HCT116 (cell line): Measurements from ENCODE around the gene SRPK3. TPM values are rescaled to one million over a fixed set of nuclear protein-coding genes. Genes with fewer than 3 reads are reported as not detected.
A peak's percentile ranks its signal among the peaks of the same experiment; 100 is the strongest.

Source experiments
- ATAC-seq: fragments of 200-7000 bp; cut with Tn5 transposase; 2 replicates; pipeline ENCODE4 v1.9.1; 2020; ENCODE audit warnings: mild to moderate bottlenecking, moderate library complexity
- BruUV-seq: library from RNA; stranded (reverse); fragments of 400-500 nt; replicated peaks from 2 replicates; lab custom pipeline; 2021; lab: Mats Ljungman, UMichigan
- CTCF ChIA-PET: fragments of 300-600 bp; sonication (Branson Sonifier 250); formaldehyde crosslinking; loops from one replicate; lab custom pipeline; 2021; ENCODE audit warnings: antibody characterized with exemption; lab: Charles Lee
- POLR2A ChIA-PET: fragments of 300-600, 350-600 bp; sonication (Branson Sonifier 250); formaldehyde crosslinking; loops from one replicate; lab custom pipeline; 2021; ENCODE audit warnings: antibody characterized with exemption; lab: Charles Lee
- RAD21 ChIA-PET, 2 experiments: fragments of 300-600 bp; sonication (Branson Sonifier 250); formaldehyde crosslinking; loops; one replicate each; lab custom pipeline; 2023; ENCODE audit warnings: low total read pairs in 2 of 2; ENCODE audit not compliant: uncharacterized antibody in 2 of 2, unreplicated experiment in 2 of 2, low non-redundant PET in 1 of 2; lab: Charles Lee
- DNase-seq: peaks from one replicate; pipeline ENCODE4 v3.0.0-alpha.2; 2010; ENCODE audit warnings: low read depth, low spot score
- H2AFZ ChIP-seq: fragments of 200-600 bp; shearing (Covaris generic), sonication (generic); 2 replicates; pipeline ENCODE4 v1.6.1; 2017; ENCODE audit warnings: low read depth, mixed run types, mixed read lengths, antibody characterized with exemption, low read length; ENCODE audit not compliant: poor library complexity, severe bottlenecking
- H3K27ac ChIP-seq: 2 replicates; pipeline ENCODE4 v1.5.1; 2012; ENCODE audit warnings: low read depth, low read length
- H3K27me3 ChIP-seq: fragments of 200-600 bp; sonication (generic); 2 replicates; pipeline ENCODE4 v1.6.1; 2016; ENCODE audit warnings: mixed run types, low read length, mixed read lengths; ENCODE audit not compliant: insufficient read depth
- H3K36me3 ChIP-seq, 2 experiments: fragments of 200-500 bp in 1 of 2; fragments of 200-600 bp in 1 of 2; sonication (Bioruptor generic) in 1 of 2; sonication (generic) in 1 of 2; 2 replicates each; pipeline versions ENCODE4 v1.5.1 to v1.6.1; 2014 to 2016; ENCODE audit warnings: low read length in 2 of 2, inconsistent platforms in 1 of 2, mixed read lengths in 1 of 2, mixed run types in 1 of 2; ENCODE audit not compliant: insufficient read depth in 2 of 2, control insufficient read depth in 1 of 2
- H3K4me1 ChIP-seq, 2 experiments: fragments of 200-600 bp in 1 of 2; sonication (generic) in 1 of 2; 2 replicates each; pipeline versions ENCODE4 v1.5.1 to v1.6.1; 2012 to 2017; ENCODE audit warnings: low read length in 2 of 2, inconsistent platforms in 1 of 2, mild to moderate bottlenecking in 1 of 2, mixed read lengths in 1 of 2, mixed run types in 1 of 2, moderate library complexity in 1 of 2; ENCODE audit not compliant: insufficient read depth in 2 of 2, control insufficient read depth in 1 of 2
- H3K4me2 ChIP-seq: fragments of 200-600 bp; sonication (generic); 2 replicates; pipeline ENCODE4 v1.6.1; 2017; ENCODE audit warnings: mixed run types, low read length, mixed read lengths
- H3K4me3 ChIP-seq, 2 experiments: fragments of 200-600 bp in 1 of 2; sonication (generic) in 1 of 2; replicated peaks in 1 of 2; 2 replicates each; pipeline ENCODE4 v1.5.1; 2011 to 2016; ENCODE audit warnings: low read length in 2 of 2, control low read depth in 1 of 2, low read depth in 1 of 2, mild to moderate bottlenecking in 1 of 2, mixed read lengths in 1 of 2, mixed run types in 1 of 2
- H3K79me2 ChIP-seq: fragments of 200-600 bp; sonication (generic); 2 replicates; pipeline ENCODE4 v1.6.1; 2017; ENCODE audit warnings: mild to moderate bottlenecking, mixed run types, low read length, moderate library complexity, mixed read lengths; ENCODE audit not compliant: insufficient read depth
- H3K9ac ChIP-seq: fragments of 200-600 bp; sonication (generic); 2 replicates; pipeline ENCODE4 v1.6.1; 2016; ENCODE audit warnings: low read length, mixed read lengths
- H3K9me2 ChIP-seq: fragments of 200-600 bp; sonication (generic), shearing (Covaris generic); 2 replicates; pipeline ENCODE4 v1.6.1; 2017; ENCODE audit warnings: mixed run types, mild to moderate bottlenecking, moderate library complexity; ENCODE audit not compliant: insufficient read depth
- H3K9me3 ChIP-seq, 2 experiments: fragments of 200-500 bp in 1 of 2; fragments of 200-600 bp in 1 of 2; sonication (Bioruptor generic) in 1 of 2; sonication (generic) in 1 of 2; 2 replicates each; pipeline ENCODE4 v1.6.1; 2014 to 2017; ENCODE audit warnings: low read length in 2 of 2, mixed read lengths in 2 of 2, inconsistent platforms in 1 of 2, low read depth in 1 of 2, mild to moderate bottlenecking in 1 of 2, mixed run types in 1 of 2, moderate library complexity in 1 of 2; ENCODE audit not compliant: control insufficient read depth in 1 of 2, insufficient read depth in 1 of 2
- H4K20me1 ChIP-seq: fragments of 200-600 bp; sonication (generic), shearing (Covaris generic); 2 replicates; pipeline ENCODE4 v1.6.1; 2017; ENCODE audit warnings: mixed run types, mild to moderate bottlenecking, moderate library complexity; ENCODE audit not compliant: insufficient read depth
- CBX3 ChIP-seq: IDR thresholded peaks from 2 replicates; pipeline ENCODE4 v1.6.1; 2012; ENCODE audit warnings: low read depth
- CTCF ChIP-seq, 3 experiments: fragments of 200-600 bp in 1 of 3; sonication (generic) in 1 of 3; IDR thresholded peaks in 2 of 3; conservative IDR thresholded peaks in 1 of 3; 2 replicates each; pipeline ENCODE4 v1.5.1; 2012 to 2017; ENCODE audit warnings: low read depth in 2 of 3, low read length in 2 of 3, antibody characterized with exemption in 1 of 3, borderline replicate concordance in 1 of 3, control low read depth in 1 of 3, mild to moderate bottlenecking in 1 of 3, mixed read lengths in 1 of 3, mixed run types in 1 of 3, moderate library complexity in 1 of 3; ENCODE audit not compliant: insufficient read depth in 1 of 3
- EGR1 ChIP-seq: IDR thresholded peaks from 2 replicates; pipeline ENCODE4 v1.6.1; 2012; ENCODE audit warnings: low read depth
- FOSL1 ChIP-seq: IDR thresholded peaks from 2 replicates; pipeline ENCODE4 v1.6.1; 2012; ENCODE audit warnings: low read depth
- MAX ChIP-seq: IDR thresholded peaks from 2 replicates; pipeline ENCODE4 v1.6.1; 2012
- POLR2A ChIP-seq: IDR thresholded peaks from 2 replicates; pipeline ENCODE4 v1.7.0; 2011; ENCODE audit warnings: borderline replicate concordance; ENCODE audit not compliant: insufficient read depth, insufficient read length; ENCODE audit errors: extremely low read depth
- POLR2AphosphoS5 ChIP-seq: IDR thresholded peaks from 2 replicates; pipeline ENCODE4 v1.6.1; 2011; ENCODE audit warnings: mild to moderate bottlenecking, low read depth, low read length, moderate library complexity
- SIN3A ChIP-seq: IDR thresholded peaks from 2 replicates; pipeline ENCODE4 v1.6.1; 2012; ENCODE audit warnings: low read depth
- SRF ChIP-seq: IDR thresholded peaks from 2 replicates; pipeline ENCODE4 v1.6.1; 2012; ENCODE audit warnings: low read depth
- TCF7L2 ChIP-seq: IDR thresholded peaks from 2 replicates; pipeline ENCODE4 v1.7.0; 2011; ENCODE audit warnings: borderline replicate concordance, inconsistent platforms; ENCODE audit not compliant: insufficient read depth, insufficient read length; ENCODE audit errors: extremely low read depth
- YY1 ChIP-seq: IDR thresholded peaks from 2 replicates; pipeline ENCODE4 v1.6.1; 2011; ENCODE audit warnings: low read length, low read depth, moderate library complexity, mild to moderate bottlenecking; ENCODE audit not compliant: insufficient replicate concordance; ENCODE audit errors: extremely low read depth
- ZBTB33 ChIP-seq: IDR thresholded peaks from 2 replicates; pipeline ENCODE4 v1.6.1; 2011; ENCODE audit warnings: mild to moderate bottlenecking, low read length, moderate library complexity; ENCODE audit not compliant: insufficient replicate concordance; ENCODE audit errors: extremely low read depth
- ZFX ChIP-seq: fragments of 450-650 bp; IDR thresholded peaks from 2 replicates; pipeline ENCODE4 v1.6.1; 2017
- intact Hi-C: fragments of 100-400 bp; cut with micrococcal nuclease; formaldehyde crosslinking; loops from 2 replicates; pipeline ENCODE4 v1.10.0; 2022
- total RNA-seq: library from RNA; stranded (reverse); gene quantifications from one replicate; pipeline ENCODE4 v1.2.1, GENCODE V29; 2021; ENCODE audit not compliant: unreplicated experiment

Gene SRPK3
- total RNA-seq, 1 experiment from 2014 or later = not detected

GRCh38 chrX:153763298-153763932 lies 17.4 kb upstream of the SRPK3 start:
- no TSS peak for BruUV-seq
- RAD21 ChIA-PET = interaction anchor here in 1 of 2 experiments (0.6 kb wide), 1 partner anchor 71 kb away, joined by 4 read pairs; no protein-coding TSS in a partner anchor

More at GRCh38 chrX:153763298-153763932, 17.4 kb upstream of the SRPK3 start:
- Histone ChIP-seq H3K4me1 (peaks cover 0 to 10% of the 10 kb centered on the region in 2 experiments; a peak in 2 of 4 replicates), H3K9me2 (no peaks in the 10 kb centered on the region), H2AFZ (no peak overlapping the region), H3K27me3 (no peaks in the 10 kb centered on the region), H3K9ac (no peak overlapping the region), H3K79me2 (no peaks in the 10 kb centered on the region), H3K27ac (no peak overlapping the region), H3K4me2 (peak overlapping the region; percentile 79), H4K20me1 (no peaks in the 10 kb centered on the region), H3K4me3 (no peak overlapping the region), H3K9me3 (no peaks in the 10 kb centered on the region), H3K36me3 (no peaks in the 10 kb centered on the region)
- no peak for TF ChIP-seq FOSL1
- no peak for TF ChIP-seq CBX3
- no peak for TF ChIP-seq POLR2A
- no peak for TF ChIP-seq ZFX
- TF ChIP-seq YY1 = no peak
- TF ChIP-seq ZBTB33 = no peak
- no peak for TF ChIP-seq MAX
- no peak for TF ChIP-seq EGR1
- TF ChIP-seq CTCF (IDR thresholded peaks at IDR 0.05 in 2 of 3, conservative IDR thresholded peaks at IDR 0.05 in 1 of 3; ENCODE audit: borderline replicate concordance in 1 of 3, insufficient read depth in 1 of 3, low read depth in 2 of 3, low read length in 2 of 3) = no peak
- TF ChIP-seq POLR2AphosphoS5 = no peak
- TF ChIP-seq SRF = no peak
- TF ChIP-seq SIN3A = no peak
- TF ChIP-seq TCF7L2 = no peak
- intact Hi-C loops = no loop called here
- CTCF ChIA-PET = interaction anchor here (2.1 kb wide), 1 partner anchor 183 kb away, joined by 8 read pairs; no protein-coding TSS in a partner anchor
- POLR2A ChIA-PET = no interaction called here
- no peak for ATAC-seq
- no peak for DNase-seq
